Transverse colon (tissue), 3 donors: ENCODE measurements around the gene PEX11A.

Experiments used
- EP300 ChIP-seq: sonication (generic); formaldehyde crosslinking; IDR thresholded peaks from one replicate; pipeline ENCODE4 v1.6.1; 2017; ENCODE audit warnings: antibody characterized with exemption, low read depth
- TF ChIP-seq, protein P1 (sequence below), 5 experiments: fragments of 200-600 bp in 3 of 5; fragments of 450-650 bp in 2 of 5; sonication (generic) in 3 of 5; IDR thresholded peaks; 1 replicate in 2 of 5; 2 replicates in 3 of 5; pipeline ENCODE4 v1.5.1; 2016 to 2017; ENCODE audit warnings: antibody characterized with exemption in 5 of 5, inconsistent platforms in 3 of 5, mild to moderate bottlenecking in 2 of 5, moderate library complexity in 1 of 5

DNA sequence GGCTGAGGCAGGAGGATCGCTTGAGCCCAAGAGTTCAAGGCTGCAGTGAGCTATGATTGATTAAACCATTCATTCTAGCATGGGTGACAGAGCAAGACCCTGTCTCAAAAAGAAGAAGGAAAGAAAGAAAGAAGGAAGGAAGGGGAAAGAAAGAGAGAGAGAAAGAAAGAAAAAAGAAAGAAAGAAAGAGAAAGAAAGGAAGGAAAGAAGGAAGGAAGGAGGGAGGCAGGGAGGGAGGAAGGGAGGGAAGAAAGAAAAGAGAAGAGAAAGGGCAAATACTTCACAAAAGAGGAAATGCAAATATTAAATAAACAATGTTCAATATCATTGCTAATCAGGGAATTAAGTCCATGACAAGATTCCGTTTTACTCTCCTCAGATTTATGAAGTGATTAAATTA lies 31.3 kb downstream of the PEX11A start:
- TF ChIP-seq, protein P1, sequence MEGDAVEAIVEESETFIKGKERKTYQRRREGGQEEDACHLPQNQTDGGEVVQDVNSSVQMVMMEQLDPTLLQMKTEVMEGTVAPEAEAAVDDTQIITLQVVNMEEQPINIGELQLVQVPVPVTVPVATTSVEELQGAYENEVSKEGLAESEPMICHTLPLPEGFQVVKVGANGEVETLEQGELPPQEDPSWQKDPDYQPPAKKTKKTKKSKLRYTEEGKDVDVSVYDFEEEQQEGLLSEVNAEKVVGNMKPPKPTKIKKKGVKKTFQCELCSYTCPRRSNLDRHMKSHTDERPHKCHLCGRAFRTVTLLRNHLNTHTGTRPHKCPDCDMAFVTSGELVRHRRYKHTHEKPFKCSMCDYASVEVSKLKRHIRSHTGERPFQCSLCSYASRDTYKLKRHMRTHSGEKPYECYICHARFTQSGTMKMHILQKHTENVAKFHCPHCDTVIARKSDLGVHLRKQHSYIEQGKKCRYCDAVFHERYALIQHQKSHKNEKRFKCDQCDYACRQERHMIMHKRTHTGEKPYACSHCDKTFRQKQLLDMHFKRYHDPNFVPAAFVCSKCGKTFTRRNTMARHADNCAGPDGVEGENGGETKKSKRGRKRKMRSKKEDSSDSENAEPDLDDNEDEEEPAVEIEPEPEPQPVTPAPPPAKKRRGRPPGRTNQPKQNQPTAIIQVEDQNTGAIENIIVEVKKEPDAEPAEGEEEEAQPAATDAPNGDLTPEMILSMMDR (IDR thresholded peaks at IDR 0.05): no peak
- TF ChIP-seq EP300: no peak
